Fibroblast of villous mesenchyme (primary cell): ENCODE measurements around the gene PCBP3. TPM values are rescaled to one million over a fixed set of nuclear protein-coding genes. Genes with fewer than 3 reads are reported as not detected.
"Not testable (repeated sequence)": the region's sequence is repeated elsewhere in the genome, so short reads cannot be mapped to it uniquely, and the experiment has no call there.

Source experiments
- DNase-seq: peaks from one replicate; pipeline ENCODE4 v3.0.0-alpha.2; 2010; ENCODE audit warnings: low read depth
- H3K4me3 ChIP-seq: 2 replicates; pipeline ENCODE4 v1.5.1; 2011; ENCODE audit warnings: low read depth, mild to moderate bottlenecking, low read length
- CTCF ChIP-seq: IDR thresholded peaks from 2 replicates; pipeline ENCODE4 v1.5.1; 2012; ENCODE audit warnings: low read depth, mild to moderate bottlenecking, low read length; ENCODE audit not compliant: insufficient read depth
- total RNA-seq: library from RNA; depleted of rRNA; stranded (reverse); fragments of >200 nt; gene quantifications from 2 replicates; pipeline ENCODE4 v1.2.3, GENCODE V29; 2012

PCBP3 gene
- total RNA-seq, 1 donor = 1.3 TPM

- H3K4me3 ChIP-seq = no peak overlapping the region
- no peak for TF ChIP-seq CTCF
- no peak for DNase-seq
Observed at GRCh38 chr21:45700461-45700860, 56.9 kb downstream of the PCBP3 start.

- no peak overlapping the region for H3K4me3 ChIP-seq
- DNase-seq = no peak
- TF ChIP-seq CTCF = no peak
Observed at GRCh38 chr21:45704311-45705108, 61.0 kb downstream of the PCBP3 start.

- TF ChIP-seq CTCF = no peak
- DNase-seq = no peak
- no peak overlapping the region for H3K4me3 ChIP-seq
Observed at GRCh38 chr21:45706299-45706698, 62.8 kb downstream of the PCBP3 start.

GRCh38 chr21:45709173-45709572 lies 65.6 kb downstream of the PCBP3 start:
- no peak for TF ChIP-seq CTCF
- no peak overlapping the region for H3K4me3 ChIP-seq
- DNase-seq = no peak

GRCh38 chr21:45709696-45710268 lies 66.3 kb downstream of the PCBP3 start:
- H3K4me3 ChIP-seq = no peak overlapping the region
- no peak for TF ChIP-seq CTCF
- DNase-seq = no peak

GRCh38 chr21:45710306-45710705 lies 66.8 kb downstream of the PCBP3 start:
- H3K4me3 ChIP-seq, DNase-seq: not testable (repeated sequence)

- no peak for TF ChIP-seq CTCF
- no peak for DNase-seq
- no peak overlapping the region for H3K4me3 ChIP-seq
Observed at GRCh38 chr21:45713613-45714012, 70.1 kb downstream of the PCBP3 start.
